CD4-positive, alpha-beta memory T cell (primary cell): ENCODE results near the gene ANKRD13B. TPM values are rescaled to one million over a fixed set of nuclear protein-coding genes. Genes with fewer than 3 reads are reported as not detected.
A peak's percentile ranks its signal among the peaks of the same experiment; 100 is the strongest.

Experiments
- CTCF ChIA-PET: fragments of 350-600 bp; sonication (Branson Sonifier 250); formaldehyde crosslinking; loops from one replicate; lab custom pipeline; 2021; ENCODE audit warnings: inconsistent platforms; ENCODE audit not compliant: partially characterized antibody; lab: Charles Lee
- POLR2A ChIA-PET: fragments of 350-600 bp; sonication (Branson Sonifier 250); formaldehyde crosslinking; loops from one replicate; lab custom pipeline; 2021; ENCODE audit not compliant: partially characterized antibody; lab: Charles Lee
- DNase-seq, 5 donors: peaks; one replicate each; pipeline versions ENCODE4 v3.0.0 to v3.0.0-alpha.2; 2020 to 2022; ENCODE audit warnings: mixed read lengths in 1 of 5
- H3K27ac ChIP-seq: one replicate; pipeline ENCODE4 v1.7.0; 2013; ENCODE audit warnings: low read depth, low read length
- H3K27me3 ChIP-seq: 2 replicates; pipeline ENCODE4 v1.7.0; 2013; ENCODE audit warnings: mild to moderate bottlenecking, low read length, moderate library complexity; ENCODE audit not compliant: insufficient read depth
- H3K36me3 ChIP-seq: 2 replicates; pipeline ENCODE4 v1.7.0; 2013; ENCODE audit warnings: mild to moderate bottlenecking, low read length, moderate library complexity; ENCODE audit not compliant: insufficient read depth
- H3K4me1 ChIP-seq: 2 replicates; pipeline ENCODE4 v1.7.0; 2013; ENCODE audit warnings: mild to moderate bottlenecking, low read length, moderate library complexity; ENCODE audit not compliant: insufficient read depth
- H3K4me3 ChIP-seq, 2 donors: one replicate each; pipeline ENCODE4 v1.7.0; 2013; ENCODE audit warnings: low read length in 2 of 2, mild to moderate bottlenecking in 1 of 2
- H3K9me3 ChIP-seq, 2 donors: one replicate each; pipeline ENCODE4 v1.7.0; 2013; ENCODE audit warnings: low read length in 2 of 2, control low read depth in 1 of 2; ENCODE audit not compliant: control insufficient read depth in 1 of 2
- H3K27ac Mint-ChIP-seq, 7 donors: one replicate each; pipeline ENCODE4 v1.8.0; 2020 to 2021; ENCODE audit warnings: mixed read lengths in 7 of 7, mild to moderate bottlenecking in 6 of 7, inconsistent platforms in 3 of 7, moderate library complexity in 3 of 7
- H3K27me3 Mint-ChIP-seq, 2 donors: one replicate each; pipeline ENCODE4 v1.8.0; 2020 to 2021; ENCODE audit warnings: mixed read lengths in 2 of 2
- H3K36me3 Mint-ChIP-seq, 2 donors: one replicate each; pipeline ENCODE4 v1.8.0; 2020 to 2021; ENCODE audit warnings: mixed read lengths in 2 of 2, inconsistent platforms in 1 of 2, mild to moderate bottlenecking in 1 of 2
- H3K4me1 Mint-ChIP-seq, 4 donors: one replicate each; pipeline ENCODE4 v1.8.0; 2020 to 2021; ENCODE audit warnings: mixed read lengths in 4 of 4, mild to moderate bottlenecking in 1 of 4
- H3K4me3 Mint-ChIP-seq, 8 donors: one replicate each; pipeline ENCODE4 v1.8.0; 2020 to 2021; ENCODE audit warnings: mixed read lengths in 8 of 8, mild to moderate bottlenecking in 7 of 8, moderate library complexity in 6 of 8, inconsistent platforms in 3 of 8
- H3K9me3 Mint-ChIP-seq, 8 donors: one replicate each; pipeline ENCODE4 v1.8.0; 2020 to 2021; ENCODE audit warnings: mixed read lengths in 8 of 8, mild to moderate bottlenecking in 5 of 8, inconsistent platforms in 3 of 8, moderate library complexity in 1 of 8
- intact Hi-C: fragments of 100-400 bp; cut with micrococcal nuclease; formaldehyde crosslinking; loops from one replicate; pipeline ENCODE4 v1.15.1; 2023
- polyA plus RNA-seq, 2 donors: library from polyadenylated mRNA; unstranded; fragments of 300-500 nt; fragmentation: Illumina TruSeq; gene quantifications; one replicate each; pipeline ENCODE4 v1.2.3, GENCODE V29; 2021
- total RNA-seq, 2 experiments: library from RNA; stranded (reverse); gene quantifications; one replicate each; pipeline ENCODE4 v1.2.3, GENCODE V29; 2021

Gene ANKRD13B
- total and polyA plus RNA-seq, 4 experiments from 2014 or later: 1.3 to 2.3 TPM; not detected in 2

DNA sequence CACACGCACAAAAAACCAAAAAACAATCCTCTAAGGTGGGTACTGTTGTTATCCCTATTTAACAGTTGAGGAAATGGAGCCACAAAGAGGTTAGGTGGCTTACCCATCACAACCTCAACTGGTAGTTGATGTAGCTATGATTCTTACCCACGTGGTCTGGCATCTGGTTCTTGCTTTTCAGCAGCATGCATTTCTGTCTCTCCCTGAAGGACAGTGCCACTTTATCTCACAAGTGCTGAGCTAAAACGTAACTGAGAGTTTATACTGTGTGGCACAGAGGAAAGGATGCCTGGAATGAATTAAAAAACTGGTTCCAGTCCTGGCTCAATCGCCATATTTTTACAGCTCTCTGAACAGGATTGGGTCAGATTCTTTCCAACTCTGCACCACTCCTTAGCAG is 31.7 kb downstream of the ANKRD13B start:
- Histone ChIP-seq H3K4me3 (no peak overlapping the region), H3K27ac (no peak overlapping the region), H3K36me3 (no peaks in the 10 kb centered on the region), H3K9me3 (no peaks in the 10 kb centered on the region), H3K4me1 (peaks cover 26% of the 10 kb centered on the region), H3K27me3 (no peaks in the 10 kb centered on the region)
- ChIA-PET POLR2A (interaction anchor here (0.9 to 1.9 kb wide), 7 partner anchors 9 to 307 kb away, joined by 3 to 6 read pairs (median 4); partner anchors contain the start of gene ABHD15), CTCF (interaction anchor here (0.6 to 22.5 kb wide), 8 partner anchors 7 to 307 kb away, joined by 3 to 523 read pairs (median 5); partner anchors contain the start of genes ABHD15 and TP53I13)
- Mint-ChIP-seq H3K27me3 (no peaks in the 10 kb centered on the region), H3K27ac (peak overlapping the region in 6 of 7 donors; percentile 24 to 82 (median 36)), H3K9me3 (no peaks in the 10 kb centered on the region), H3K4me1 (peaks cover 14 to 37% (median 28%) of the 10 kb centered on the region in 4 donors), H3K4me3 (no peak overlapping the region), H3K36me3 (peaks cover 2 to 14% of the 10 kb centered on the region in 2 donors)
- no peak for DNase-seq
- intact Hi-C loops: no loop called here

GRCh38 chr17:29625037-29625750 is 32.3 kb downstream of the ANKRD13B start:
- no peak overlapping the region for H3K4me3 Mint-ChIP-seq
- peaks cover 2 to 16% of the 10 kb centered on the region in 2 donors for H3K36me3 Mint-ChIP-seq
- H3K27me3 Mint-ChIP-seq: no peaks in the 10 kb centered on the region
- H3K9me3 Mint-ChIP-seq: no peaks in the 10 kb centered on the region
- Histone ChIP-seq H3K9me3 (no peaks in the 10 kb centered on the region), H3K4me3 (no peak overlapping the region), H3K4me1 (peaks cover 26% of the 10 kb centered on the region), H3K27me3 (no peaks in the 10 kb centered on the region), H3K27ac (no peak overlapping the region), H3K36me3 (peaks cover 5% of the 10 kb centered on the region)
- H3K27ac Mint-ChIP-seq: peak overlapping the region in 6 of 7 donors; percentile 25 to 75 (median 32)
- no peak for DNase-seq
- POLR2A ChIA-PET: interaction anchor here (0.5 to 1.6 kb wide), 8 partner anchors 8 to 136 kb away, joined by 3 to 6 read pairs (median 4); partner anchors contain the start of gene ABHD15
- peaks cover 14 to 37% (median 28%) of the 10 kb centered on the region in 4 donors for H3K4me1 Mint-ChIP-seq
- CTCF ChIA-PET: interaction anchor here (0.6 to 22.5 kb wide), 9 partner anchors 8 to 307 kb away, joined by 3 to 523 read pairs (median 3); partner anchors contain the start of genes ABHD15 and TP53I13
- intact Hi-C loops: no loop called here

GRCh38 chr17:29627951-29628350 is 35.0 kb downstream of the ANKRD13B start:
- DNase-seq: no peak
- H3K9me3 ChIP-seq: no peaks in the 10 kb centered on the region
- Mint-ChIP-seq H3K4me3 (no peak overlapping the region), H3K36me3 (peaks cover 14 to 42% of the 10 kb centered on the region in 2 donors), H3K4me1 (peaks cover 11 to 31% (median 19%) of the 10 kb centered on the region in 4 donors), H3K9me3 (no peaks in the 10 kb centered on the region), H3K27me3 (no peaks in the 10 kb centered on the region), H3K27ac (peak overlapping the region in 5 of 7 donors; percentile 0 to 92 (median 62))
- intact Hi-C loops: no loop called here
- H3K27me3 ChIP-seq: no peaks in the 10 kb centered on the region
- H3K4me1 ChIP-seq: peaks cover 16% of the 10 kb centered on the region
- ChIA-PET CTCF (interaction anchor here (0.6 to 22.5 kb wide), 3 partner anchors 11 to 74 kb away, joined by 4 to 523 read pairs (median 9); partner anchors contain the start of genes ABHD15 and TP53I13), POLR2A (interaction anchor here (1.6 to 1.8 kb wide), 2 partner anchors 11 to 13 kb away, joined by 5 to 6 read pairs; no protein-coding TSS in a partner anchor)
- H3K27ac ChIP-seq: no peak overlapping the region
- H3K4me3 ChIP-seq: no peak overlapping the region
- peaks cover 33% of the 10 kb centered on the region for H3K36me3 ChIP-seq

- Histone ChIP-seq H3K4me3 (no peak overlapping the region), H3K27ac (no peak overlapping the region), H3K36me3 (peaks cover 39% of the 10 kb centered on the region), H3K9me3 (no peaks in the 10 kb centered on the region), H3K27me3 (no peaks in the 10 kb centered on the region), H3K4me1 (peaks cover 9% of the 10 kb centered on the region)
- no peaks in the 10 kb centered on the region for H3K27me3 Mint-ChIP-seq
- peaks cover 14 to 49% of the 10 kb centered on the region in 2 donors for H3K36me3 Mint-ChIP-seq
- intact Hi-C loops: no loop called here
- H3K4me1 Mint-ChIP-seq: peaks cover 8 to 24% (median 14%) of the 10 kb centered on the region in 4 donors
- H3K4me3 Mint-ChIP-seq: no peak overlapping the region
- no peak for DNase-seq
- ChIA-PET CTCF (interaction anchor here (1.0 kb wide), 1 partner anchor 151 kb away, joined by 3 read pairs; no protein-coding TSS in a partner anchor), POLR2A (interaction anchor here (1.0 to 1.1 kb wide), 2 partner anchors 11 kb away, joined by 3 to 4 read pairs; no protein-coding TSS in a partner anchor)
- peak overlapping the region in 5 of 7 donors; percentile 23 to 68 (median 50) for H3K27ac Mint-ChIP-seq
- no peaks in the 10 kb centered on the region for H3K9me3 Mint-ChIP-seq
Measured at GRCh38 chr17:29628644-29629043, 35.7 kb downstream of the ANKRD13B start.

DNA sequence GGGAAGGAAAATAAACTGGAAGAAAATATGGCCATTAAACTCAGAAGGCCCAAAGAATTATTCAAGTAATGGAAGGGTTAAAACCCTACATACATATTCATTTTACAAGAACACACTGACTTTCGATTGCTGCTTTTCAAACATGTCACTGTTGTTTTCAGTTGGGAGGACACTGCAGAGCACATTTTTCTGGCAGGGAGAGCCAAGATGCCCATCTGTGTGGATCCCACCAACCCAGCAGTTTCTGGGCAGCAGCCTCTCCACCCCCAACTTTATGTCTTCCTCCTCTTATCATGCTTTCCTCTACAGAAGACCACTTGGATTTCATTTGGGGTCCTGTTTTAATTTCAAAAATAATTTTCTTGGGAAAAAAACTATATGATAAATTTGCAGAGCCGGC is 36.9 kb downstream of the ANKRD13B start:
- intact Hi-C loops: no loop called here
- H3K4me3 ChIP-seq: no peak overlapping the region
- Mint-ChIP-seq H3K27ac (peak overlapping the region in 3 of 7 donors; percentile 11 to 53 (median 35)), H3K27me3 (no peaks in the 10 kb centered on the region), H3K9me3 (no peaks in the 10 kb centered on the region), H3K36me3 (peaks cover 18 to 59% of the 10 kb centered on the region in 2 donors), H3K4me3 (no peak overlapping the region), H3K4me1 (peaks cover 7 to 16% (median 10%) of the 10 kb centered on the region in 4 donors)
- ChIA-PET POLR2A (interaction anchor here (1.0 kb wide), 1 partner anchor 9 kb away, joined by 4 read pairs; no protein-coding TSS in a partner anchor), CTCF (no interaction called here)
- H3K36me3 ChIP-seq: peaks cover 47% of the 10 kb centered on the region
- no peak for DNase-seq
- no peaks in the 10 kb centered on the region for H3K4me1 ChIP-seq
- H3K9me3 ChIP-seq: no peaks in the 10 kb centered on the region
- no peak overlapping the region for H3K27ac ChIP-seq
- no peaks in the 10 kb centered on the region for H3K27me3 ChIP-seq

GRCh38 chr17:29630630-29631193 is 37.8 kb downstream of the ANKRD13B start:
- CTCF ChIA-PET: interaction anchor here (2.6 kb wide), 1 partner anchor 13 kb away, joined by 10 read pairs; no protein-coding TSS in a partner anchor
- H3K4me1 Mint-ChIP-seq: peaks cover 4 to 14% (median 10%) of the 10 kb centered on the region in 4 donors
- no peaks in the 10 kb centered on the region for H3K27me3 Mint-ChIP-seq
- H3K27ac Mint-ChIP-seq: peak overlapping the region in 3 of 7 donors; percentile 21 to 76 (median 46)
- no peak overlapping the region for H3K4me3 ChIP-seq
- H3K36me3 ChIP-seq: peaks cover 55% of the 10 kb centered on the region
- no peak overlapping the region for H3K27ac ChIP-seq
- H3K9me3 ChIP-seq: no peaks in the 10 kb centered on the region
- H3K27me3 ChIP-seq: no peaks in the 10 kb centered on the region
- intact Hi-C loops: no loop called here
- H3K9me3 Mint-ChIP-seq: no peaks in the 10 kb centered on the region
- H3K4me1 ChIP-seq: no peaks in the 10 kb centered on the region
- DNase-seq: no peak
- POLR2A ChIA-PET: no interaction called here
- peaks cover 20 to 65% of the 10 kb centered on the region in 2 donors for H3K36me3 Mint-ChIP-seq
- no peak overlapping the region for H3K4me3 Mint-ChIP-seq
